WTC11 (cell line): ENCODE results near the gene GYS2. TPM values are rescaled to one million over a fixed set of nuclear protein-coding genes. Genes with fewer than 3 reads are reported as not detected.

Experiments
- ATAC-seq: fragments of 200-7000 bp; cut with Tn5 transposase; 2 replicates; pipeline ENCODE4 v1.10.0; 2021; ENCODE audit warnings: mild to moderate bottlenecking, moderate library complexity
- CTCF ChIA-PET: fragments of 300-600 bp; sonication (Branson Sonifier 250); formaldehyde crosslinking; loops from one replicate; lab custom pipeline; 2021; ENCODE audit warnings: antibody characterized with exemption; lab: Charles Lee
- POLR2A ChIA-PET: fragments of 350-600 bp; sonication (Branson Sonifier 250); formaldehyde crosslinking; loops from one replicate; lab custom pipeline; 2021; ENCODE audit warnings: antibody characterized with exemption; lab: Charles Lee
- DNase-seq: peaks from one replicate; pipeline ENCODE4 v3.0.0; 2021; ENCODE audit warnings: low spot score
- H3K27ac Mint-ChIP-seq: 2 replicates; pipeline ENCODE4 v1.8.0; 2021; ENCODE audit warnings: mixed read lengths
- H3K27me3 Mint-ChIP-seq: 2 replicates; pipeline ENCODE4 v1.8.0; 2021; ENCODE audit warnings: low read depth, mild to moderate bottlenecking, moderate library complexity, mixed read lengths
- H3K36me3 Mint-ChIP-seq: 2 replicates; pipeline ENCODE4 v1.8.0; 2021; ENCODE audit warnings: mixed read lengths
- H3K4me1 Mint-ChIP-seq: 2 replicates; pipeline ENCODE4 v1.8.0; 2022; ENCODE audit warnings: mixed read lengths
- H3K4me3 Mint-ChIP-seq: 2 replicates; pipeline ENCODE4 v1.8.0; 2021; ENCODE audit warnings: mild to moderate bottlenecking, moderate library complexity, mixed read lengths
- H3K9me3 Mint-ChIP-seq: 2 replicates; pipeline ENCODE4 v1.8.0; 2021; ENCODE audit warnings: mixed read lengths
- ATF1 ChIP-seq: sonication (generic); formaldehyde crosslinking; IDR thresholded peaks from 2 replicates; pipeline ENCODE4 v1.8.1; 2023; ENCODE audit warnings: mild to moderate bottlenecking, moderate library complexity, missing genetic modification reagents
- ATF2 ChIP-seq: sonication (generic); formaldehyde crosslinking; IDR thresholded peaks from 2 replicates; pipeline ENCODE4 v1.8.1; 2022; ENCODE audit warnings: low read depth, missing genetic modification reagents, borderline replicate concordance
- CTCF ChIP-seq: fragments of 200-600 bp; IDR thresholded peaks from 2 replicates; pipeline ENCODE4 v1.8.0; 2022; ENCODE audit warnings: antibody characterized with exemption
- E2F4 ChIP-seq: sonication (generic); formaldehyde crosslinking; IDR thresholded peaks from 2 replicates; pipeline ENCODE4 v1.8.1; 2022; ENCODE audit warnings: low read depth, mild to moderate bottlenecking, moderate library complexity, missing genetic modification reagents, borderline replicate concordance
- FOXK1 ChIP-seq: sonication (generic); formaldehyde crosslinking; IDR thresholded peaks from 2 replicates; pipeline ENCODE4 v1.8.0; 2022; ENCODE audit warnings: mild to moderate bottlenecking, moderate library complexity, missing genetic modification reagents
- FOXP4 ChIP-seq: sonication (generic); formaldehyde crosslinking; IDR thresholded peaks from 2 replicates; pipeline ENCODE4 v1.8.0; 2022; ENCODE audit warnings: mild to moderate bottlenecking, missing genetic modification reagents
- HMGA2 ChIP-seq: fragments of 250-450 bp; sonication (Bioruptor Pico); IDR thresholded peaks from 2 replicates; pipeline ENCODE4 v1.4.0; 2021; ENCODE audit warnings: mild to moderate bottlenecking, moderate library complexity
- IRF2 ChIP-seq: sonication (generic); formaldehyde crosslinking; IDR thresholded peaks from 2 replicates; pipeline ENCODE4 v1.8.0; 2022; ENCODE audit warnings: low read depth, missing genetic modification reagents, borderline replicate concordance
- SOX15 ChIP-seq: fragments of 250-450 bp; sonication (Bioruptor Pico); IDR thresholded peaks from 2 replicates; pipeline ENCODE4 v1.9.0; 2021; ENCODE audit warnings: mild to moderate bottlenecking
- TEAD1 ChIP-seq: sonication (generic); formaldehyde crosslinking; IDR thresholded peaks from 2 replicates; pipeline ENCODE4 v1.8.0; 2022; ENCODE audit warnings: mild to moderate bottlenecking, missing genetic modification reagents
- ZNF121 ChIP-seq: sonication (generic); formaldehyde crosslinking; IDR thresholded peaks from 2 replicates; pipeline ENCODE4 v1.8.0; 2023; ENCODE audit warnings: missing genetic modification reagents
- ZNF219 ChIP-seq: sonication (generic); formaldehyde crosslinking; IDR thresholded peaks from 2 replicates; pipeline ENCODE4 v1.8.0; 2023; ENCODE audit warnings: missing genetic modification reagents, mild to moderate bottlenecking, borderline replicate concordance
- ZNF423 ChIP-seq: fragments of 250-450 bp; sonication (Bioruptor Pico); IDR thresholded peaks from 2 replicates; pipeline ENCODE4 v2.1.2; 2022; ENCODE audit warnings: mild to moderate bottlenecking, moderate library complexity
- total RNA-seq: library from RNA; stranded (reverse); gene quantifications from 3 replicates; pipeline ENCODE4 v1.2.3, GENCODE V29; 2021
- TF ChIP-seq, protein P1 (sequence below): sonication (generic); formaldehyde crosslinking; IDR thresholded peaks from 2 replicates; pipeline ENCODE4 v1.8.1; 2022; ENCODE audit warnings: mild to moderate bottlenecking, missing genetic modification reagents, moderate library complexity, borderline replicate concordance
- TF ChIP-seq, protein P2 (sequence below): sonication (generic); formaldehyde crosslinking; IDR thresholded peaks from 2 replicates; pipeline ENCODE4 v1.8.1; 2022; ENCODE audit warnings: missing genetic modification reagents, borderline replicate concordance

GYS2 gene
- total RNA-seq, 1 experiment from 2014 or later: not detected

DNA sequence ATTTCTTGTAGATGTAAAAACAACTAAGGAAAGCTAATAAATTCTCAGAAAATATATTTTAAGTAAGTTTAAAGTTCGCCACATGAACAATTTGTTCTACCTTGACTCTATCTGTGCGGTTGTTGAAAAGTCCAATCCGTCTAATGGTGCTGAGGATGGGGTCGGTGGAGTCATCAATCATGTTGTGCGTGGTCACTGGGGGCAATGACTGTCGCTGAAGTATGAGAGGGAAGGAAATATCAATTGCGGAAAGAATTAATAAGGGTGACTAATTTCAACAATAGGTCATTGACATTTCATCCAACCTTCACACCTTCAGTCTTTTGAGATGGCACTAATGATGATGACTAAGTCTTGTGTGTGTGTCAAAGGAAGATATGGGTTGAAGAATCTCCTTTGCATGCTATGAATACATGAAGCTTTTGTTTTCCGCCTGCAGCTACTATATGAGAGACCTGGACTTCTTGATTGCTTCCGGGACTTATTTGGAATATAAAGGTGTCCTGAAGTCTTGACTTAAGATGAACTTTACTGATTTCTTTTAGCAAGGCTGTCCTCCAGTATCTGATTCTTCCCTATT lies 46.5 kb downstream of the GYS2 start:
- ATAC-seq: no peak
- no peak overlapping the region for H3K4me3 Mint-ChIP-seq
- DNase-seq: no peak
- H3K36me3 Mint-ChIP-seq: no peaks in the 10 kb centered on the region
- no peak overlapping the region for H3K27ac Mint-ChIP-seq
- no peaks in the 10 kb centered on the region for H3K4me1 Mint-ChIP-seq
- CTCF ChIA-PET: no interaction called here
- TF ChIP-seq CTCF: no peak
- TF ChIP-seq, protein P1, sequence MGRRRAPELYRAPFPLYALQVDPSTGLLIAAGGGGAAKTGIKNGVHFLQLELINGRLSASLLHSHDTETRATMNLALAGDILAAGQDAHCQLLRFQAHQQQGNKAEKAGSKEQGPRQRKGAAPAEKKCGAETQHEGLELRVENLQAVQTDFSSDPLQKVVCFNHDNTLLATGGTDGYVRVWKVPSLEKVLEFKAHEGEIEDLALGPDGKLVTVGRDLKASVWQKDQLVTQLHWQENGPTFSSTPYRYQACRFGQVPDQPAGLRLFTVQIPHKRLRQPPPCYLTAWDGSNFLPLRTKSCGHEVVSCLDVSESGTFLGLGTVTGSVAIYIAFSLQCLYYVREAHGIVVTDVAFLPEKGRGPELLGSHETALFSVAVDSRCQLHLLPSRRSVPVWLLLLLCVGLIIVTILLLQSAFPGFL: no peak
- no peak for TF ChIP-seq E2F4 (CRISPR knock-in tag)
- no peak for TF ChIP-seq SOX15 (CRISPR knock-in tag)
- no peak for TF ChIP-seq FOXP4 (CRISPR knock-in tag)
- TF ChIP-seq FOXK1 (CRISPR knock-in tag): no peak
- TF ChIP-seq, protein P2, sequence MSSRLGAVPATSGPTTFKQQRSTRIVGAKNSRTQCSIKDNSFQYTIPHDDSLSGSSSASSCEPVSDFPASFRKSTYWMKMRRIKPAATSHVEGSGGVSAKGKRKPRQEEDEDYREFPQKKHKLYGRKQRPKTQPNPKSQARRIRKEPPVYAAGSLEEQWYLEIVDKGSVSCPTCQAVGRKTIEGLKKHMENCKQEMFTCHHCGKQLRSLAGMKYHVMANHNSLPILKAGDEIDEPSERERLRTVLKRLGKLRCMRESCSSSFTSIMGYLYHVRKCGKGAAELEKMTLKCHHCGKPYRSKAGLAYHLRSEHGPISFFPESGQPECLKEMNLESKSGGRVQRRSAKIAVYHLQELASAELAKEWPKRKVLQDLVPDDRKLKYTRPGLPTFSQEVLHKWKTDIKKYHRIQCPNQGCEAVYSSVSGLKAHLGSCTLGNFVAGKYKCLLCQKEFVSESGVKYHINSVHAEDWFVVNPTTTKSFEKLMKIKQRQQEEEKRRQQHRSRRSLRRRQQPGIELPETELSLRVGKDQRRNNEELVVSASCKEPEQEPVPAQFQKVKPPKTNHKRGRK (CRISPR knock-in tag): no peak
- TF ChIP-seq IRF2 (CRISPR knock-in tag): no peak
- no peak for TF ChIP-seq TEAD1 (CRISPR knock-in tag)
- TF ChIP-seq ZNF121 (CRISPR knock-in tag): no peak
- TF ChIP-seq ATF2 (CRISPR knock-in tag): no peak
- TF ChIP-seq ZNF423: no peak
- no peak for TF ChIP-seq ZNF219
- TF ChIP-seq HMGA2 (CRISPR knock-in tag): no peak
- H3K27me3 Mint-ChIP-seq: no peaks in the 10 kb centered on the region
- POLR2A ChIA-PET: no interaction called here
- no peaks in the 10 kb centered on the region for H3K9me3 Mint-ChIP-seq

- DNase-seq (no peak), ATAC-seq (no peak)
- Mint-ChIP-seq H3K4me1 (no peaks in the 10 kb centered on the region), H3K27ac (no peak overlapping the region), H3K9me3 (no peaks in the 10 kb centered on the region), H3K27me3 (no peaks in the 10 kb centered on the region), H3K4me3 (no peak overlapping the region), H3K36me3 (no peaks in the 10 kb centered on the region)
- ChIA-PET CTCF (no interaction called here), POLR2A (no interaction called here)
- TF ChIP-seq ATF1: no peak
Measured at GRCh38 chr12:21553329-21553675, 51.3 kb downstream of the GYS2 start.
